DLD1 (cell line): ENCODE measurements around the gene SLC4A1AP.

Experiments
- in situ Hi-C: cut with HindIII; loops from 2 replicates; pipeline ENCODE4 v1.10.0; 2017; ENCODE audit warnings: low sequenced_read_pairs

The SLC4A1AP gene

DNA sequence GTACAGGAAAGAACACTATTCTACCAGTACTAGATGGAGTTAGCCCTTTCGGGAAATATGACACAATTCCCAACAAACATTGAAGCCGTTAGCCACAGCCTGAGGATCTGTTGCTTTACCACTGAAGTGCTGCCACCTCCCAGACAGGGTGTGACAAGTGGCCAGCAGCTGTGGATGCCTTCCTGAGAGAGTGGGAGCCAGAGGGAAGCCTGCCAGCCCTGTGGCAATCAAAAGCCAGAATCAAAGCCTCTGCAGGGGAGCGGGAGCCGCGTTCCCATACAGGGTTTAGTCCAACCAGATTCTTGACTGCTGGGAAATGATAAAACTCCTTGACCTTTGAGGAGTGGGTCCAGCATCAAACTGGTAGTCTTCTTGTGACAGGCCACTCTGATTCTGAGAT is 38.0 kb downstream of the SLC4A1AP start:
- in situ Hi-C loops: no loop called here

DNA sequence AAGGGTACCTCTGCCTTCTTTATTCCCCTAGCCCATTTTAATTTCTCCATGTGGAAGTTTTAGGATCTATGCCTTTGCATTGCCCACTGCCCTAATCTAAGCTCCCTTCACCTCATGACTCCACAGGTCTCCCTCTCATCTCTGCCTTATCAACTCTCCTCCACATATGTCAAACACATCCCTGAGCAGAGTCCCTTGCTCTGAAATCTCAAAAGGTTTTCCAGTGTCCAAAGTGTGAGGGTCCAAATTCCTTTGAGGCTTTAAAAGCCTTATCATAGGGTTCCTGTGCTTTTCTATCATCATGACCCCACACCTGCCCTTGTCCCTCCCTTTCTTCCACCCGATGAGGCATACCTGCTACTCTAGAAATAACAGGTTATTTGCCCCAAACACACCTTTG is 38.6 kb downstream of the SLC4A1AP start:
- in situ Hi-C loops: no loop called here

GRCh38 chr2:27703638-27704341 is 40.1 kb downstream of the SLC4A1AP start:
- in situ Hi-C loops: no loop called here

DNA sequence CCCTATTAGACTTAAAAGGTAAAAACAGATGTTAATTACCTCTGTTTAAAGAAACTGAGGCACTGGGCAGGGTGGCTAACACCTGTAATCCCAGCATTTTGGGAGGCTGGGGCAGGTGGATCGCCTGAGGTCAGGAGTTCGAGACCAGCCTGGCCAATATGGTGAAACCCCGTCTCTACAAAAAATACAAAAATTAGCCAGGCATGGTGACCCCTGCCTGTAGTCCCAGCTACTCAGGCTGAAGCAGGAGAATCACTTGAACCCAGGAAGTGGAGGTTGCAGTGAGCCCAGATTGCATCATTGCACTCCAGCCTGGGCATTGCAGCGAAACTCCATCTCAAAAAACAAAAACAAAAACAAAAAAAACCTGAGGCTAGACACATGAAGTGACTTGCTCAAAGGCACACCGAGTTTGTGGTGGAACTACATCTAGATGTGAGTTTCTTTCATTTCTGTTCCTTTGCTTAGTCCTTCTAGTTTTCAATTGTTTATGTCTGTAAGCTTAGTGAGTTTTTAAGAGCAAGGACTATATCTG is 40.7 kb downstream of the SLC4A1AP start:
- in situ Hi-C loops: no loop called here

GRCh38 chr2:27705851-27706622 is 42.3 kb downstream of the SLC4A1AP start:
- in situ Hi-C loops: no loop called here

DNA sequence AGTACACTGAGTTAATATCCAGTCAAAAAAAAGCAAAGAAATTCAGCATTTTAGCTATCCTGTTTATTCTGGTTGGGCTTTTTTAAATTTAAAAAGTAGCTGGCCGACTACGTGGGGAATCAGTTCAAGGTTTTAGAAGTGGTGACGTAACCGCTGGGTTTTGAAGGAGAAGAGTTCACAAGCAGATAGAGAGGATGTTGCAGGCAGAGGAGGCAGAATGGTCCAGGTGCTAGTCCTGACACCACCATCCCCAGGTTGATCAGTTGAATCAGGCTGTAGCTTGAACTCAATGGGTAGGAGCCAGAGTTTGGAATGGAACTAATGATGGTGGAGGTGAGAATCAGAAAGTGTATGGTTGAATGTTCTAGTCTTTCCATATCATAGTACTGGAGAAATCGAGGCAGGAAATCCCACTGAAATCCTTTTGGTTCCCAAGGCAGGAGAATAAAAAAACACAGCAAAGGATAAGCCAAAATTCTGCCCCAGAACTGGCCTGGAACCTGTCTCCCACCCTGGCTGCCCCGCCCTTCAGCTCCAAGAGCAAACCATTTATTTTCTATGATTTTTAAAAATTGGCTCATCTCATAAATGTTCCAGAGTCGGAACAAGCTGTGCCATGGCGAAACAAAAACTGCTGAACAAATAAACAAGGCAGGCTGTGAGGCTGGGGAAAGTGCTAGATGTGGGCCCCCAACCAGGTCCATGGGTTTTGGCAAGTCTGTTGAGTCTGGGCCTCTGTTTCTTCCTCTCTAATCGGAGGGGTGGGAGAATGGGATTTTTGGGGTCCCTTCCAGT is 44.0 kb downstream of the SLC4A1AP start:
- in situ Hi-C loops: no loop called here

DNA sequence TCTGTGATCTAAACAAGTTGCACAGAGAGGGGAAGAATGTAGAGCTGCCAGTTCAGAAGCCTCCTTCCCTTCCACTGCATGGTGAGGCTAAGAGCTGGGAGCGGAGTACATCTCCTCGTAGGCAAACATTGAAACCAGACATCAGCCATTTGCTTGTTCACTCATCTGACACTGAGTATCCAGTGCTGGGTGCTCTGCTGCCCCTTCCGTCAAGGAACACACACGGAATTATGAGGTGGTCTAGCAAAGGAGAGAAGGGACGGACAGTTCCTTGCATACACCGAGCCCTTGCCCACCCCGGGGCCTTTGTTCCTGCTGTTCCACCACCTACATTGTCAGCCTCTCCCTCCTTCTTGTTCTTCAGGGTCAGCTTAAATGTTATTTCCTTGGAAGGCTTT is 44.6 kb downstream of the SLC4A1AP start:
- in situ Hi-C loops: no loop called here

GRCh38 chr2:27708666-27709065 is 45.0 kb downstream of the SLC4A1AP start:
- in situ Hi-C loops: no loop called here

- in situ Hi-C loops: no loop called here
Observed at GRCh38 chr2:27709326-27709725, 45.6 kb downstream of the SLC4A1AP start.

DNA sequence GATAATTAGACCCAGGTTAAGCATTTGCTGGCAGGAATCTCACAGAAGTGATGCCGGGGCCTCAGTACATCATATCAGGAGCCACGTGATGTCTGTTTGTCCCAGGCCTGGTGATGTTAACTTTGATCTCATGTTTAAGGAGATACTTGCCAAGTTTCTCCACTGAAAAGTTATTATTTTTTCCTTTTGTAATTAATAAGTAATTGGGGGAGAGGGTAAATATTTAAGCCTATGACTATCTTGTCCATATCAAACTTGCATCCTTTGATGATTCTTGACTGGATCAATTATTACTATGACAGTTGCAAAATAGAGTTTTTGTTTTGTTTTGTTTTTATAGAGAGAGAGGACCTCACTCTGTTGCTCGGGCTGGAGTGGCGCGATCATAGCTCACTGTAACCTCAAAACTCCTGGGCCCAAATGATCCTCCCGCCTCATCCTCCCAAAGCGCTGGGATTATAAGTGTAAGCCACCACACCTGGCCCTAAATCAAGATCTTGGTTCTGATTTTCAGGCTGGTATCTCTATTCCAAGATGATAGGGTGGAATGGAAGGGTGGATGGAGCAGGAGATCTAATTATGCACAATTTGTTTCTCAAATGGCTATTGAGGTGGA is 46.4 kb downstream of the SLC4A1AP start:
- in situ Hi-C loops: no loop called here

- in situ Hi-C loops: no loop called here
Observed at GRCh38 chr2:27710640-27711430, 47.1 kb downstream of the SLC4A1AP start.

GRCh38 chr2:27711804-27712203 is 48.1 kb downstream of the SLC4A1AP start:
- in situ Hi-C loops: no loop called here

GRCh38 chr2:27712522-27712921 is 48.8 kb downstream of the SLC4A1AP start:
- in situ Hi-C loops: no loop called here

GRCh38 chr2:27713201-27713600 is 49.5 kb downstream of the SLC4A1AP start:
- in situ Hi-C loops: no loop called here

- in situ Hi-C loops: no loop called here
Observed at GRCh38 chr2:27714053-27714452, 50.4 kb downstream of the SLC4A1AP start.

DNA sequence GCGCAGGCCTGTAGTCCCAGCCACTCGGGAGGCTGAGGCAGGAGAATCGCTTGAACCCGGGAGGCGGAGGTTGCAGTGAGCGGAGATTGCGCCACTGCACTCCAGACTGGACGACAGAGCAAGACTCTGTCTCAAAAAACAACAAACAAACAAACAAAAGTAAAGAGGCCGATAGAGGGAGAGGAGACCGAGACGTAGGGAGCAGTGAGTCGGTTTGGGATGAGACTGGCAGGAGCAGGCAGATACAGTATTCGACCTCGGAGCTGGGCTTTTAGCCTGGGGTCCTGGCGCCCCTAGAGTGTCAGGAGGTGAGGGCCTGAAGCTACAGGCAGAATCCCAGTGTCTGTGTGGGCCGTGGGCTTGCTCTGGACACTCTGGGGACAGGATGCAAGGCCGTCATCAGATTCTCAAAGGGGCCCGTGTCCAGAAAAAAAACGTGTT is 51.2 kb downstream of the SLC4A1AP start:
- in situ Hi-C loops: no loop called here

DNA sequence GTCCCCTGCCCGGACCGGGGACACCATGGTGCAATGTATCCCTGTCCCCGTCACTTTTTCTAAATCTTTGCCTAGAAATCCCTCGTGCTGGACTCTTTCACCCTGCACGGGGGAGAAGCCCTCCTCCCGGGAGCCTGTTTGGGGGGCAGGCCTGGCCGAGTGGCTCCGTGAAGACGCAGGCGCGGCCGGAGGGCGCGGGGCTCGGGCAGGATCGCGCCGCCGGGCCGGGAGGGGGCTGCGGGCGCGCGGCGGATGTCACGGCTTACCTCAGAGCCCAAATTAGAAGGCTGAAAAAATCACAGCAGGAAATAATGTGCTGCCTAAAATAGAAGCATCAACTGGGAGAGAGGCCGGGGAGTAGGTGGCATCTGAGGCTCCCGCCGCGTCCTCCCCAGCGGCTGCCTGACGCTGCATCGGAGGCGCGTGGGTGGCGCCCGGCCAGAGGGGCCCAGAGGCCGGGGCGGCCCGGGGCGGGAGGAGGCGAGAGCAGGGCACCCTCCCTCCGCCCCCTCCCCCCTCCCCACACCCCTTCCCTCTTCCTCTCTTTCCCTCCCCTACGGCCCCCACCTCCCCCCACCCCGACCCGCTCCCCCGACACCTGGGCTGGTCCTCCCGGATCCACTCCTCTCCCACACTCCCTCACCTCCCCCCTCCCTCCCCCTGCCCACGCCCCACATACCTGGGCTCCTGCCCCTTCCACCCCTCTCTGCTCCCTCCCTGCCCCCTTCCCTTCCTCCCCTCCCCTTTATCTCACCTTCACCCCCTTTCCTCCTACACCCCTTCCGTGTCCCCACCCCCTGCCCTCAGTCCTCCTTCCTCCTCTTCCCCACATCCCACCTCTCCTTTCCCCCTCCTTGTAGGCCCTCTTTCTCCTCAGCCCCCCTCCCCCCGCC is 51.9 kb downstream of the SLC4A1AP start:
- in situ Hi-C loops: no loop called here

- in situ Hi-C loops: no loop called here
Observed at GRCh38 chr2:27716301-27717069, 52.8 kb downstream of the SLC4A1AP start.
